Pulmonary artery endothelial cell (primary cell): ENCODE results near the gene MYZAP. TPM values are rescaled to one million over a fixed set of nuclear protein-coding genes. Genes with fewer than 3 reads are reported as not detected.

Source experiments
- total RNA-seq: library from RNA; depleted of rRNA; stranded (reverse); fragments of >200 nt; gene quantifications from 2 replicates; pipeline ENCODE4 v1.2.3, GENCODE V29; 2014

Gene MYZAP
- total RNA-seq, 1 donor from 2014 or later: 7.4 TPM

Other genes starting within 250 kb of the MYZAP start
- 43.8 and 50.1 TPM in 2 replicates for gene CGNL1, start 215.4 kb upstream of the MYZAP start, total RNA-seq
- 176 and 469 TPM in 2 replicates for gene POLR2M, start 114.8 kb downstream of the MYZAP start, total RNA-seq